K562 (cell line): ENCODE data around the gene ARHGEF17. TPM values are rescaled to one million over a fixed set of nuclear protein-coding genes. Genes with fewer than 3 reads are reported as not detected.

ENCODE experiments used
- ATF4 ChIP-seq: fragments of 450-650 bp; formaldehyde crosslinking; IDR thresholded peaks from 2 replicates; pipeline ENCODE4 v1.4.0; 2022; ENCODE audit warnings: mild to moderate bottlenecking, moderate library complexity
- CC2D1A ChIP-seq: fragments of 450-650 bp; IDR thresholded peaks from 2 replicates; pipeline ENCODE4 v1.6.1; 2017; ENCODE audit warnings: mild to moderate bottlenecking
- CEBPB ChIP-seq: fragments of 450-650 bp; IDR thresholded peaks from 2 replicates; pipeline ENCODE4 v1.6.1; 2016; ENCODE audit warnings: missing genetic modification characterization, missing compliant biosample characterization
- COPS2 ChIP-seq: fragments of 450-650 bp; conservative IDR thresholded peaks from 2 replicates; pipeline ENCODE4 v1.6.1; 2016; ENCODE audit warnings: mild to moderate bottlenecking, moderate library complexity
- CSDE1 ChIP-seq, 2 experiments: fragments of 450-650 bp; IDR thresholded peaks; 2 replicates each; pipeline ENCODE4 v1.6.1; 2016; ENCODE audit warnings: mild to moderate bottlenecking in 1 of 2
- CTCF ChIP-seq, 3 experiments: IDR thresholded peaks in 2 of 3; conservative IDR thresholded peaks in 1 of 3; 2 replicates each; pipeline ENCODE4 v1.5.1; 2011 to 2012; ENCODE audit warnings: low read length in 3 of 3, mild to moderate bottlenecking in 3 of 3, control low read depth in 2 of 3, improper control_type of control experiment in 1 of 3, inconsistent platforms in 1 of 3, low read depth in 1 of 3, mixed read lengths in 1 of 3, moderate library complexity in 1 of 3; ENCODE audit not compliant: insufficient read depth in 2 of 3
- FOXM1 ChIP-seq, 2 experiments: fragments of 450-650 bp in 1 of 2; sonication (generic) in 1 of 2; formaldehyde crosslinking in 1 of 2; IDR thresholded peaks; 2 replicates each; pipeline versions ENCODE4 v1.6.1 to v1.9.0; 2017 to 2022; ENCODE audit warnings: low read depth in 2 of 2, mild to moderate bottlenecking in 2 of 2, missing genetic modification reagents in 1 of 2, moderate library complexity in 1 of 2
- HBP1 ChIP-seq: fragments of 450-650 bp; formaldehyde crosslinking; IDR thresholded peaks from 2 replicates; pipeline ENCODE4 v1.4.0; 2022; ENCODE audit warnings: missing genetic modification characterization
- HDAC1 ChIP-seq, 2 experiments: fragments of 450-650 bp; IDR thresholded peaks; 2 replicates each; pipeline ENCODE4 v1.6.1; 2016 to 2017; ENCODE audit warnings: inconsistent platforms in 1 of 2, mild to moderate bottlenecking in 1 of 2, moderate library complexity in 1 of 2
- KAT7 ChIP-seq: sonication (generic); formaldehyde crosslinking; IDR thresholded peaks from 2 replicates; pipeline ENCODE4 v1.8.0; 2022; ENCODE audit warnings: missing genetic modification reagents, mild to moderate bottlenecking, borderline replicate concordance
- MIER1 ChIP-seq: fragments of 450-650 bp; IDR thresholded peaks from 2 replicates; pipeline ENCODE4 v1.6.1; 2016; ENCODE audit warnings: antibody characterized with exemption, mild to moderate bottlenecking, low read depth
- NR3C1 ChIP-seq: sonication (generic); formaldehyde crosslinking; IDR thresholded peaks from 2 replicates; pipeline ENCODE4 v1.8.1; 2022; ENCODE audit warnings: missing genetic modification reagents
- NRF1 ChIP-seq, 2 experiments: fragments of 450-650 bp; IDR thresholded peaks in 1 of 2; conservative IDR thresholded peaks in 1 of 2; 2 replicates each; pipeline ENCODE4 v1.6.1; 2014; ENCODE audit warnings: mild to moderate bottlenecking in 2 of 2
- PTRF ChIP-seq: fragments of 450-650 bp; IDR thresholded peaks from 2 replicates; pipeline ENCODE4 v1.6.1; 2016; ENCODE audit warnings: mild to moderate bottlenecking, missing genetic modification characterization, missing compliant biosample characterization
- RUNX1 ChIP-seq: sonication (generic); IDR thresholded peaks from 2 replicates; pipeline ENCODE4 v1.6.1; 2016; ENCODE audit warnings: antibody characterized with exemption, low read depth
- SMARCB1 ChIP-seq: IDR thresholded peaks from 2 replicates; pipeline ENCODE4 v1.6.1; 2011; ENCODE audit warnings: improper control_type of control experiment, low read depth; ENCODE audit not compliant: insufficient read length
- SOX6 ChIP-seq: fragments of 450-650 bp; IDR thresholded peaks from 2 replicates; pipeline ENCODE4 v1.6.1; 2014; ENCODE audit warnings: mild to moderate bottlenecking
- TCFL5 ChIP-seq: fragments of 250-450 bp; sonication (Bioruptor Pico); conservative IDR thresholded peaks from 2 replicates; pipeline ENCODE4 v1.6.1; 2021; ENCODE audit warnings: mild to moderate bottlenecking, moderate library complexity, matching md5 sums
- THAP12 ChIP-seq: fragments of 250-450 bp; sonication (Bioruptor Pico); IDR thresholded peaks from 2 replicates; pipeline ENCODE4 v1.9.0; 2021; ENCODE audit warnings: mild to moderate bottlenecking, inconsistent platforms
- THRAP3 ChIP-seq: fragments of 450-650 bp; IDR thresholded peaks from 2 replicates; pipeline ENCODE4 v1.6.1; 2016; ENCODE audit warnings: mild to moderate bottlenecking, inconsistent platforms, borderline replicate concordance
- ZKSCAN3 ChIP-seq: fragments of 250-450 bp; sonication (Bioruptor Pico); IDR thresholded peaks from 2 replicates; pipeline ENCODE4 v1.4.0; 2020
- ZNF197 ChIP-seq: fragments of 200-800 bp; sonication (Bioruptor generic); IDR thresholded peaks from 2 replicates; pipeline ENCODE4 v1.6.1; 2016; ENCODE audit warnings: low read depth, missing genetic modification characterization, missing compliant biosample characterization
- ZNF444 ChIP-seq: fragments of 250-450 bp; sonication (Bioruptor Pico); IDR thresholded peaks from 2 replicates; pipeline ENCODE4 v1.4.0; 2020; ENCODE audit warnings: mild to moderate bottlenecking, moderate library complexity
- ZNF785 ChIP-seq: fragments of 250-450 bp; sonication (Bioruptor Pico); IDR thresholded peaks from 2 replicates; pipeline ENCODE4 v1.4.0; 2020; ENCODE audit warnings: mild to moderate bottlenecking
- polyA plus RNA-seq, 8 experiments: library from polyadenylated mRNA; depleted of rRNA in 4 of 8; stranded (reverse) in 5 of 8; unstranded in 3 of 8; fragments of >200 nt; fragmentation: Nextera tagmentation in 2 of 8; fragmentation: Illumina TruSeq in 1 of 8; extraction: Ambion mirVana in 2 of 8; extraction: Trizol in 1 of 8; gene quantifications; 2 replicates each; pipeline versions ENCODE4 v1.2.1 to v1.2.3, GENCODE V29; 2011 to 2014; ENCODE audit warnings: inconsistent platforms in 1 of 8, missing spikeins in 1 of 8
- total RNA-seq, 7 experiments: library from RNA; depleted of rRNA in 6 of 7; stranded (reverse); fragments of >200 nt in 6 of 7; fragmentation: Illumina TruSeq in 2 of 7; extraction: Trizol in 2 of 7; gene quantifications; 2 replicates each; pipeline versions ENCODE4 v1.2.1 to v1.2.3, GENCODE V29; 2011 to 2021; ENCODE audit warnings: low replicate concordance in 1 of 7

ARHGEF17 gene
- total and polyA plus RNA-seq, 9 of the 15 experiments (the other 6 are each of a cell fraction or from before 2014, with no cell fraction given) = 0.04 to 0.68 (median 0.10) TPM; not detected in 2

GRCh38 chr11:73350908-73351636, 43.0 kb downstream of the ARHGEF17 start (continued):
- no peak for TF ChIP-seq SOX6
- TF ChIP-seq COPS2 = no peak
- no peak for TF ChIP-seq THRAP3
- TF ChIP-seq RUNX1 = no peak
- peak; percentile 91 to 98 (median 98) for TF ChIP-seq CTCF (IDR thresholded peaks at IDR 0.05 in 2 of 3, conservative IDR thresholded peaks at IDR 0.05 in 1 of 3; ENCODE audit: insufficient read depth in 2 of 3, low read depth in 1 of 3, low read length in 3 of 3)
- TF ChIP-seq HBP1 (CRISPR knock-in tag) = no peak
- TF ChIP-seq FOXM1 (IDR thresholded peaks at IDR 0.05; ENCODE audit: low read depth) = no peak
- no peak for TF ChIP-seq FOXM1 (CRISPR knock-in tag; IDR thresholded peaks at IDR 0.05; ENCODE audit: low read depth)
- no peak for TF ChIP-seq CSDE1 (IDR thresholded peaks at IDR 0.05)
- TF ChIP-seq ZKSCAN3 = no peak
- no peak for TF ChIP-seq ZNF785 (CRISPR knock-in tag)
- TF ChIP-seq ZNF444 (CRISPR knock-in tag) = no peak
- TF ChIP-seq HDAC1 (IDR thresholded peaks at IDR 0.05) = no peak
- peak; percentile 65; the same call in 1 of the 2 replicates for TF ChIP-seq CC2D1A
- no peak for TF ChIP-seq ZNF197 (CRISPR knock-in tag)
- TF ChIP-seq MIER1 = no peak
- TF ChIP-seq THAP12 (CRISPR knock-in tag) = no peak
- TF ChIP-seq NRF1 (conservative IDR thresholded peaks at IDR 0.05 in 1 of 2, IDR thresholded peaks at IDR 0.05 in 1 of 2) = no peak
- no peak for TF ChIP-seq ATF4 (CRISPR knock-in tag)
- no peak for TF ChIP-seq NR3C1
- no peak for TF ChIP-seq PTRF (tag)
- no peak for TF ChIP-seq SMARCB1
- no peak for TF ChIP-seq KAT7 (CRISPR knock-in tag)
- no peak for TF ChIP-seq TCFL5
- TF ChIP-seq CEBPB (tag) = peak; percentile 97
